Liver (tissue), 9 donors: Measurements from ENCODE around the gene INPP5B. TPM values are rescaled to one million over a fixed set of nuclear protein-coding genes. Genes with fewer than 3 reads are reported as not detected.
"Not testable (repeated sequence)": the region's sequence is repeated elsewhere in the genome, so short reads cannot be mapped to it uniquely, and the experiment has no call there.

Source experiments
- DNase-seq: peaks from one replicate; pipeline ENCODE4 v3.0.0-alpha.2; 2017; ENCODE audit warnings: low spot score
- H3K27ac ChIP-seq, 2 donors: one replicate each; pipeline ENCODE4 v1.7.0; 2013; ENCODE audit warnings: inconsistent platforms in 2 of 2, low read length in 2 of 2, control low read depth in 1 of 2, low read depth in 1 of 2, mild to moderate bottlenecking in 1 of 2
- H3K27me3 ChIP-seq, 4 donors: one replicate each; pipeline versions ENCODE4 v1.6.1 to v1.7.0; 2013; ENCODE audit warnings: low read length in 3 of 4, inconsistent platforms in 1 of 4, mild to moderate bottlenecking in 1 of 4, moderate library complexity in 1 of 4; ENCODE audit not compliant: control insufficient read depth in 4 of 4, insufficient read depth in 4 of 4
- H3K36me3 ChIP-seq, 4 donors: one replicate each; pipeline versions ENCODE4 v1.6.1 to v1.7.0; 2013; ENCODE audit warnings: low read length in 3 of 4, mild to moderate bottlenecking in 3 of 4, low read depth in 1 of 4, moderate library complexity in 1 of 4; ENCODE audit not compliant: control insufficient read depth in 4 of 4, insufficient read depth in 3 of 4
- H3K4me1 ChIP-seq, 4 donors: one replicate each; pipeline versions ENCODE4 v1.6.1 to v1.7.0; 2013; ENCODE audit warnings: low read length in 3 of 4, mild to moderate bottlenecking in 3 of 4, moderate library complexity in 1 of 4; ENCODE audit not compliant: control insufficient read depth in 4 of 4, insufficient read depth in 4 of 4
- H3K4me3 ChIP-seq, 3 donors: one replicate each; pipeline versions ENCODE4 v1.6.1 to v1.7.0; 2013; ENCODE audit warnings: low read length in 3 of 3, control low read depth in 1 of 3, low read depth in 1 of 3, mild to moderate bottlenecking in 1 of 3
- H3K9ac ChIP-seq, 2 donors: one replicate each; pipeline ENCODE4 v1.7.0; 2013; ENCODE audit warnings: low read length in 2 of 2, mild to moderate bottlenecking in 2 of 2, moderate library complexity in 2 of 2, control low read depth in 1 of 2, low read depth in 1 of 2
- H3K9me3 ChIP-seq, 4 donors: one replicate each; pipeline versions ENCODE4 v1.6.1 to v1.7.0; 2013; ENCODE audit warnings: low read length in 3 of 4; ENCODE audit not compliant: control insufficient read depth in 4 of 4
- EGR1 ChIP-seq, 2 donors: IDR thresholded peaks; 2 replicates each; pipeline ENCODE4 v1.6.1; 2016 to 2018; ENCODE audit warnings: antibody characterized with exemption in 2 of 2, low read depth in 2 of 2
- FOXA1 ChIP-seq: IDR thresholded peaks from 2 replicates; pipeline ENCODE4 v1.6.1; 2016; ENCODE audit warnings: antibody characterized with exemption
- FOXA2 ChIP-seq: IDR thresholded peaks from 2 replicates; pipeline ENCODE4 v1.6.1; 2016; ENCODE audit warnings: antibody characterized with exemption
- GABPA ChIP-seq, 2 donors: IDR thresholded peaks in 1 of 2; conservative IDR thresholded peaks in 1 of 2; 2 replicates each; pipeline ENCODE4 v1.6.1; 2016; ENCODE audit warnings: antibody characterized with exemption in 2 of 2, mild to moderate bottlenecking in 1 of 2, moderate library complexity in 1 of 2
- HNF4A ChIP-seq, 2 donors: conservative IDR thresholded peaks; 2 replicates each; pipeline ENCODE4 v1.6.1; 2016; ENCODE audit warnings: antibody characterized with exemption in 2 of 2, mild to moderate bottlenecking in 2 of 2
- HNF4G ChIP-seq: IDR thresholded peaks from 2 replicates; pipeline ENCODE4 v1.6.1; 2016; ENCODE audit warnings: antibody characterized with exemption
- JUND ChIP-seq, 2 donors: IDR thresholded peaks; 2 replicates each; pipeline ENCODE4 v1.6.1; 2016; ENCODE audit warnings: antibody characterized with exemption in 2 of 2
- NR2F2 ChIP-seq: IDR thresholded peaks from 2 replicates; pipeline ENCODE4 v1.6.1; 2016; ENCODE audit warnings: antibody characterized with exemption
- RAD21 ChIP-seq, 2 donors: IDR thresholded peaks; 2 replicates each; pipeline ENCODE4 v1.6.1; 2016; ENCODE audit warnings: antibody characterized with exemption in 2 of 2, mild to moderate bottlenecking in 2 of 2
- RXRA ChIP-seq, 2 donors: IDR thresholded peaks; 2 replicates each; pipeline ENCODE4 v1.6.1; 2017 to 2018; ENCODE audit warnings: antibody characterized with exemption in 2 of 2, mild to moderate bottlenecking in 1 of 2
- SP1 ChIP-seq: IDR thresholded peaks from 2 replicates; pipeline ENCODE4 v1.6.1; 2018; ENCODE audit warnings: antibody characterized with exemption, mild to moderate bottlenecking
- TAF1 ChIP-seq: conservative IDR thresholded peaks from 2 replicates; pipeline ENCODE4 v1.6.1; 2016; ENCODE audit warnings: antibody characterized with exemption, mild to moderate bottlenecking
- YY1 ChIP-seq: IDR thresholded peaks from 2 replicates; pipeline ENCODE4 v1.6.1; 2016; ENCODE audit warnings: antibody characterized with exemption, mild to moderate bottlenecking
- WGBS: extraction: QIAGEN DNeasy Blood & Tissue Kit; methylation state at CpG from one replicate; pipeline ENCODE4 v1.1.7; 2013; 5-methylcytosine and 5-hydroxymethylcytosine counted together
- polyA plus RNA-seq, 2 donors: library from polyadenylated mRNA; stranded (reverse) in 1 of 2; unstranded in 1 of 2; fragments of 200-250 nt in 1 of 2; fragments of >200 nt in 1 of 2; fragmentation: Nextera tagmentation in 1 of 2; extraction: Ambion mirVana in 1 of 2; gene quantifications; one replicate each; pipeline versions ENCODE4 v1.2.1 to v1.2.3, GENCODE V29; 2013 to 2015
- total RNA-seq, 2 donors: library from RNA; depleted of rRNA; stranded (reverse); fragments of >200 nt; gene quantifications; one replicate each; pipeline ENCODE4 v1.2.3, GENCODE V29; 2014
- TF ChIP-seq, protein P1 (sequence below): IDR thresholded peaks from 2 replicates; pipeline ENCODE4 v1.6.1; 2016; ENCODE audit warnings: antibody characterized with exemption, mild to moderate bottlenecking
- TF ChIP-seq, protein P2 (sequence below): IDR thresholded peaks from 2 replicates; pipeline ENCODE4 v1.6.1; 2016; ENCODE audit warnings: antibody characterized with exemption
- TF ChIP-seq, protein P3 (sequence below): fragments of 150-350 bp; IDR thresholded peaks from 2 replicates; pipeline ENCODE4 v1.5.1; 2017; ENCODE audit warnings: improper control_type of control experiment, low read depth, low read length; ENCODE audit not compliant: missing input control
- TF ChIP-seq, protein P4 (sequence below): IDR thresholded peaks from 2 replicates; pipeline ENCODE4 v1.6.1; 2016; ENCODE audit warnings: antibody characterized with exemption
- TF ChIP-seq, protein P5 (sequence below): IDR thresholded peaks from 2 replicates; pipeline ENCODE4 v1.6.1; 2016; ENCODE audit warnings: antibody characterized with exemption
- donor health status: healthy.
- donor health status: healthy.
- donor health status: healthy.
- donor health status: healthy.
- donor health status: healthy.

INPP5B gene
- total and polyA plus RNA-seq, 4 donors, result 5.0 to 30.9 (median 13.6) TPM

DNA sequence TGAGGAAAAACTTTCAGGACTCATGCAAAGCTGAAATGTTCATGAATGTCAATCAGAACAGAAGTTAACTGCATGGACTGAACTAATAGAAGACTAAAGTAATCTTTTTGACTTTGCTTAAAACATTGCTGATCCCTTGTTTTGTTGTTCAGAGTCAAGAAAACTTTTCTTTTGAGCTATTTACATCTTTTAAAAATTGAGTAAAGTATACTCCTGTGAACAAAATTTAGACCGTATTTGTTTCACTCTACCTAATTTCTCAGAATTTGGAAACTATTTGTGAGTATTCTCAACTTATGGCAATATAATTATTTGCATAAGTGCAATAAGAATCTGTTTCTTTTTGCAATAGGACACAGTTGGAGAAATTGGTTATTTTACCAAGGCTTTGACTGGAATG, 41.1 kb downstream of the INPP5B start:
- WGBS, result 95% methylated on average over 1 of the region's 1 CpG
- Histone ChIP-seq H3K4me1 (no peaks in the 10 kb centered on the region), H3K27me3 (no peaks in the 10 kb centered on the region), H3K27ac (no peak overlapping the region), H3K4me3 (no peak overlapping the region), H3K9ac (no peak overlapping the region), H3K36me3 (peaks cover 2 to 4% (median 3%) of the 10 kb centered on the region in 4 donors), H3K9me3 (no peaks in the 10 kb centered on the region)
- TF ChIP-seq RXRA (IDR thresholded peaks at IDR 0.05) (no peak), EGR1 (IDR thresholded peaks at IDR 0.05; ENCODE audit: low read depth in 2 of 2) (no peak), YY1 (no peak), JUND (IDR thresholded peaks at IDR 0.05) (no peak), NR2F2 (no peak), FOXA1 (no peak), RAD21 (IDR thresholded peaks at IDR 0.05) (no peak), TAF1 (no peak), GABPA (IDR thresholded peaks at IDR 0.05 in 1 of 2, conservative IDR thresholded peaks at IDR 0.05 in 1 of 2) (no peak), HNF4G (no peak), HNF4A (conservative IDR thresholded peaks at IDR 0.05) (no peak), FOXA2 (no peak), SP1 (no peak)
- TF ChIP-seq, protein P1, sequence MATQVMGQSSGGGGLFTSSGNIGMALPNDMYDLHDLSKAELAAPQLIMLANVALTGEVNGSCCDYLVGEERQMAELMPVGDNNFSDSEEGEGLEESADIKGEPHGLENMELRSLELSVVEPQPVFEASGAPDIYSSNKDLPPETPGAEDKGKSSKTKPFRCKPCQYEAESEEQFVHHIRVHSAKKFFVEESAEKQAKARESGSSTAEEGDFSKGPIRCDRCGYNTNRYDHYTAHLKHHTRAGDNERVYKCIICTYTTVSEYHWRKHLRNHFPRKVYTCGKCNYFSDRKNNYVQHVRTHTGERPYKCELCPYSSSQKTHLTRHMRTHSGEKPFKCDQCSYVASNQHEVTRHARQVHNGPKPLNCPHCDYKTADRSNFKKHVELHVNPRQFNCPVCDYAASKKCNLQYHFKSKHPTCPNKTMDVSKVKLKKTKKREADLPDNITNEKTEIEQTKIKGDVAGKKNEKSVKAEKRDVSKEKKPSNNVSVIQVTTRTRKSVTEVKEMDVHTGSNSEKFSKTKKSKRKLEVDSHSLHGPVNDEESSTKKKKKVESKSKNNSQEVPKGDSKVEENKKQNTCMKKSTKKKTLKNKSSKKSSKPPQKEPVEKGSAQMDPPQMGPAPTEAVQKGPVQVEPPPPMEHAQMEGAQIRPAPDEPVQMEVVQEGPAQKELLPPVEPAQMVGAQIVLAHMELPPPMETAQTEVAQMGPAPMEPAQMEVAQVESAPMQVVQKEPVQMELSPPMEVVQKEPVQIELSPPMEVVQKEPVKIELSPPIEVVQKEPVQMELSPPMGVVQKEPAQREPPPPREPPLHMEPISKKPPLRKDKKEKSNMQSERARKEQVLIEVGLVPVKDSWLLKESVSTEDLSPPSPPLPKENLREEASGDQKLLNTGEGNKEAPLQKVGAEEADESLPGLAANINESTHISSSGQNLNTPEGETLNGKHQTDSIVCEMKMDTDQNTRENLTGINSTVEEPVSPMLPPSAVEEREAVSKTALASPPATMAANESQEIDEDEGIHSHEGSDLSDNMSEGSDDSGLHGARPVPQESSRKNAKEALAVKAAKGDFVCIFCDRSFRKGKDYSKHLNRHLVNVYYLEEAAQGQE, result no peak
- TF ChIP-seq, protein P2, sequence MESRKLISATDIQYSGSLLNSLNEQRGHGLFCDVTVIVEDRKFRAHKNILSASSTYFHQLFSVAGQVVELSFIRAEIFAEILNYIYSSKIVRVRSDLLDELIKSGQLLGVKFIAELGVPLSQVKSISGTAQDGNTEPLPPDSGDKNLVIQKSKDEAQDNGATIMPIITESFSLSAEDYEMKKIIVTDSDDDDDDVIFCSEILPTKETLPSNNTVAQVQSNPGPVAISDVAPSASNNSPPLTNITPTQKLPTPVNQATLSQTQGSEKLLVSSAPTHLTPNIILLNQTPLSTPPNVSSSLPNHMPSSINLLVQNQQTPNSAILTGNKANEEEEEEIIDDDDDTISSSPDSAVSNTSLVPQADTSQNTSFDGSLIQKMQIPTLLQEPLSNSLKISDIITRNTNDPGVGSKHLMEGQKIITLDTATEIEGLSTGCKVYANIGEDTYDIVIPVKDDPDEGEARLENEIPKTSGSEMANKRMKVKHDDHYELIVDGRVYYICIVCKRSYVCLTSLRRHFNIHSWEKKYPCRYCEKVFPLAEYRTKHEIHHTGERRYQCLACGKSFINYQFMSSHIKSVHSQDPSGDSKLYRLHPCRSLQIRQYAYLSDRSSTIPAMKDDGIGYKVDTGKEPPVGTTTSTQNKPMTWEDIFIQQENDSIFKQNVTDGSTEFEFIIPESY, result no peak
- TF ChIP-seq, protein P3, sequence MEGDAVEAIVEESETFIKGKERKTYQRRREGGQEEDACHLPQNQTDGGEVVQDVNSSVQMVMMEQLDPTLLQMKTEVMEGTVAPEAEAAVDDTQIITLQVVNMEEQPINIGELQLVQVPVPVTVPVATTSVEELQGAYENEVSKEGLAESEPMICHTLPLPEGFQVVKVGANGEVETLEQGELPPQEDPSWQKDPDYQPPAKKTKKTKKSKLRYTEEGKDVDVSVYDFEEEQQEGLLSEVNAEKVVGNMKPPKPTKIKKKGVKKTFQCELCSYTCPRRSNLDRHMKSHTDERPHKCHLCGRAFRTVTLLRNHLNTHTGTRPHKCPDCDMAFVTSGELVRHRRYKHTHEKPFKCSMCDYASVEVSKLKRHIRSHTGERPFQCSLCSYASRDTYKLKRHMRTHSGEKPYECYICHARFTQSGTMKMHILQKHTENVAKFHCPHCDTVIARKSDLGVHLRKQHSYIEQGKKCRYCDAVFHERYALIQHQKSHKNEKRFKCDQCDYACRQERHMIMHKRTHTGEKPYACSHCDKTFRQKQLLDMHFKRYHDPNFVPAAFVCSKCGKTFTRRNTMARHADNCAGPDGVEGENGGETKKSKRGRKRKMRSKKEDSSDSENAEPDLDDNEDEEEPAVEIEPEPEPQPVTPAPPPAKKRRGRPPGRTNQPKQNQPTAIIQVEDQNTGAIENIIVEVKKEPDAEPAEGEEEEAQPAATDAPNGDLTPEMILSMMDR, result no peak
- TF ChIP-seq, protein P4, sequence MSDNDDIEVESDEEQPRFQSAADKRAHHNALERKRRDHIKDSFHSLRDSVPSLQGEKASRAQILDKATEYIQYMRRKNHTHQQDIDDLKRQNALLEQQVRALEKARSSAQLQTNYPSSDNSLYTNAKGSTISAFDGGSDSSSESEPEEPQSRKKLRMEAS, result no peak
- TF ChIP-seq, protein P5, sequence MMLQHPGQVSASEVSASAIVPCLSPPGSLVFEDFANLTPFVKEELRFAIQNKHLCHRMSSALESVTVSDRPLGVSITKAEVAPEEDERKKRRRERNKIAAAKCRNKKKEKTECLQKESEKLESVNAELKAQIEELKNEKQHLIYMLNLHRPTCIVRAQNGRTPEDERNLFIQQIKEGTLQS, result no peak
- DNase-seq, result no peak

DNA sequence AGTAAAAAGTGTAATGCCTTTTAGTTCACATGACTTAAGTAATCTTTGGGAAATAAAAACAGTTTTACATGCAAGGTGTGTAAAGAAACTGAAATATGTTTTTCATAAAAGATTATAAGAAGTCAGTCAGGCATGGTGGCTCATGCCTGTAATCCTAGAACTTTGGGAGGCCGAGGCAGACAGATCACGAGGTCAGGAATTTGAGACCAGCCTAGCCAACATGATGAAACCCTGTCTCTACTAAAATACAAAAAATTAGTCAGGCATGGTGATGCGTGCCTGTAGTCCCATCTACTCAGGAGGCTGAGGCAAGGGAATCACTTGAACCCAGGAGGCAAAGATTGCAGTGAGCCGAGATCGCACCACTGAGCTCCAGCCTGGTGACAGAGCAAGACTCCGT, 42.9 kb downstream of the INPP5B start:
- 94% methylated on average over 6 of the region's 6 CpGs for WGBS
- H3K9me3 ChIP-seq, H3K36me3 ChIP-seq, H3K27me3 ChIP-seq, H3K4me1 ChIP-seq, H3K27ac ChIP-seq, H3K4me3 ChIP-seq, H3K9ac ChIP-seq, DNase-seq: not testable (repeated sequence)
